Peyer's patch (tissue), 4 donors: ENCODE data around the gene TUBB3.

Experiments used
- CTCF ChIP-seq, 6 experiments: fragments of 450-650 bp in 4 of 6; fragments of 200-600 bp in 2 of 6; sonication (generic) in 1 of 6; IDR thresholded peaks; one replicate each; pipeline ENCODE4 v1.5.1; 2017 to 2019; ENCODE audit warnings: antibody characterized with exemption in 6 of 6, mild to moderate bottlenecking in 3 of 6, moderate library complexity in 1 of 6
- POLR2A ChIP-seq, 2 donors: fragments of 450-650 bp; IDR thresholded peaks; one replicate each; pipeline ENCODE4 v1.5.1; 2017; ENCODE audit warnings: antibody characterized with exemption in 2 of 2, mild to moderate bottlenecking in 2 of 2, moderate library complexity in 2 of 2

GRCh38 chr16:89907055-89907814 lies 15.9 kb upstream of the TUBB3 start:
- TF ChIP-seq CTCF (IDR thresholded peaks at IDR 0.05) (no peak), POLR2A (IDR thresholded peaks at IDR 0.05) (no peak)
